ENCODE measurements around the gene ASCL2.
"Not testable (repeated sequence)": the region's sequence is repeated elsewhere in the genome, so short reads cannot be mapped to it uniquely, and the experiment has no call there.

Gene ASCL2

GRCh38 chr11:2237457-2238238, 32.7 kb downstream of the ASCL2 start:
- Histone ChIP-seq H3K4me3 (ENCODE audit: control insufficient read depth in 1 of 7, extremely low read depth in 1 of 7, insufficient read depth in 4 of 7, low read depth in 2 of 7, low read length in 6 of 7) (no peak overlapping the region), H3K9me3 (ENCODE audit: control extremely low read depth in 1 of 5, control insufficient read depth in 4 of 5, insufficient read depth in 2 of 5, low read depth in 1 of 5, low read length in 4 of 5) (peaks cover 1 to 16% (median 7%) of the 10 kb centered on the region in 5 experiments), H3K4me1 (ENCODE audit: control extremely low read depth in 1 of 4, control insufficient read depth in 4 of 4, insufficient read depth in 4 of 4, low read length in 3 of 4) (no peaks in the 10 kb centered on the region), H3K27me3 (replicated peaks in 2 of 5; ENCODE audit: control insufficient read depth in 4 of 5, insufficient read depth in 5 of 5, low read length in 4 of 5) (no peaks in the 10 kb centered on the region), H3K36me3 (ENCODE audit: control insufficient read depth in 4 of 4, insufficient read depth in 4 of 4, low read length in 3 of 4) (no peaks in the 10 kb centered on the region), H3K27ac (ENCODE audit: insufficient read depth in 1 of 2, low read depth in 1 of 2, low read length in 2 of 2, poor library complexity in 1 of 2, severe bottlenecking in 2 of 2) (no peak overlapping the region)
- DNase-seq, result no peak
- WGBS (ENCODE audit: insufficient coverage), result 97% methylated on average over 15 of the region's 22 CpGs
- ChIA-PET CTCF (no interaction called here), POLR2A (no interaction called here)

- H3K27ac ChIP-seq (ENCODE audit: insufficient read depth in 1 of 2, low read depth in 1 of 2, low read length in 2 of 2, poor library complexity in 1 of 2, severe bottlenecking in 2 of 2); H3K4me3 ChIP-seq (ENCODE audit: control insufficient read depth in 1 of 7, extremely low read depth in 1 of 7, insufficient read depth in 4 of 7, low read depth in 2 of 7, low read length in 6 of 7); CTCF ChIA-PET; H3K27me3 ChIP-seq (replicated peaks in 2 of 5; ENCODE audit: control insufficient read depth in 4 of 5, insufficient read depth in 5 of 5, low read length in 4 of 5); H3K36me3 ChIP-seq (ENCODE audit: control insufficient read depth in 4 of 4, insufficient read depth in 4 of 4, low read length in 3 of 4); POLR2A ChIA-PET; H3K4me1 ChIP-seq (ENCODE audit: control extremely low read depth in 1 of 4, control insufficient read depth in 4 of 4, insufficient read depth in 4 of 4, low read length in 3 of 4); DNase-seq: not testable (repeated sequence)
- 93% methylated on average over 17 of the region's 23 CpGs for WGBS (ENCODE audit: insufficient coverage)
- H3K9me3 ChIP-seq (ENCODE audit: control extremely low read depth in 1 of 5, control insufficient read depth in 4 of 5, insufficient read depth in 2 of 5, low read depth in 1 of 5, low read length in 4 of 5), result peaks cover 1 to 12% (median 7%) of the 10 kb centered on the region in 5 experiments
Measured at GRCh38 chr11:2236381-2237134, 33.8 kb downstream of the ASCL2 start.

GRCh38 chr11:2235588-2236326, 34.6 kb downstream of the ASCL2 start:
- CTCF ChIA-PET, result interaction anchor here (0.6 to 1.2 kb wide), 2 partner anchors 17 to 84 kb away, joined by 3 read pairs; no protein-coding TSS in a partner anchor
- WGBS (ENCODE audit: insufficient coverage), result 98% methylated on average over 13 of the region's 14 CpGs
- POLR2A ChIA-PET, result no interaction called here

GRCh38 chr11:2234963-2235362, 35.4 kb downstream of the ASCL2 start:
- WGBS (ENCODE audit: insufficient coverage), result 94% methylated on average over 8 of the region's 10 CpGs
- H3K36me3 ChIP-seq (ENCODE audit: control insufficient read depth in 4 of 4, insufficient read depth in 4 of 4, low read length in 3 of 4), result no peaks in the 10 kb centered on the region
- H3K9me3 ChIP-seq (ENCODE audit: control extremely low read depth in 1 of 5, control insufficient read depth in 4 of 5, insufficient read depth in 2 of 5, low read depth in 1 of 5, low read length in 4 of 5), result peaks cover 0 to 14% (median 2%) of the 10 kb centered on the region in 5 experiments
- H3K27ac ChIP-seq (ENCODE audit: insufficient read depth in 1 of 2, low read depth in 1 of 2, low read length in 2 of 2, poor library complexity in 1 of 2, severe bottlenecking in 2 of 2), result no peak overlapping the region
- no peaks in the 10 kb centered on the region for H3K4me1 ChIP-seq (ENCODE audit: control extremely low read depth in 1 of 4, control insufficient read depth in 4 of 4, insufficient read depth in 4 of 4, low read length in 3 of 4)
- ChIA-PET CTCF (interaction anchor here (0.6 to 1.2 kb wide), 2 partner anchors 16 to 83 kb away, joined by 3 read pairs; no protein-coding TSS in a partner anchor), POLR2A (no interaction called here)
- no peak for DNase-seq
- H3K4me3 ChIP-seq (ENCODE audit: control insufficient read depth in 1 of 7, extremely low read depth in 1 of 7, insufficient read depth in 4 of 7, low read depth in 2 of 7, low read length in 6 of 7), result no peak overlapping the region
- no peaks in the 10 kb centered on the region for H3K27me3 ChIP-seq (replicated peaks in 2 of 5; ENCODE audit: control insufficient read depth in 4 of 5, insufficient read depth in 5 of 5, low read length in 4 of 5)

More at GRCh38 chr11:2235588-2236326, 34.6 kb downstream of the ASCL2 start:
- H3K27ac ChIP-seq (ENCODE audit: insufficient read depth in 1 of 2, low read depth in 1 of 2, low read length in 2 of 2, poor library complexity in 1 of 2, severe bottlenecking in 2 of 2), result no peak overlapping the region
- no peak for DNase-seq
- peaks cover 2 to 13% (median 4%) of the 10 kb centered on the region in 5 experiments for H3K9me3 ChIP-seq (ENCODE audit: control extremely low read depth in 1 of 5, control insufficient read depth in 4 of 5, insufficient read depth in 2 of 5, low read depth in 1 of 5, low read length in 4 of 5)
- no peaks in the 10 kb centered on the region for H3K36me3 ChIP-seq (ENCODE audit: control insufficient read depth in 4 of 4, insufficient read depth in 4 of 4, low read length in 3 of 4)
- H3K4me1 ChIP-seq (ENCODE audit: control extremely low read depth in 1 of 4, control insufficient read depth in 4 of 4, insufficient read depth in 4 of 4, low read length in 3 of 4), result no peaks in the 10 kb centered on the region
- no peak overlapping the region for H3K4me3 ChIP-seq (ENCODE audit: control insufficient read depth in 1 of 7, extremely low read depth in 1 of 7, insufficient read depth in 4 of 7, low read depth in 2 of 7, low read length in 6 of 7)
- no peaks in the 10 kb centered on the region for H3K27me3 ChIP-seq (replicated peaks in 2 of 5; ENCODE audit: control insufficient read depth in 4 of 5, insufficient read depth in 5 of 5, low read length in 4 of 5)

GRCh38 chr11:2233693-2234455, 36.5 kb downstream of the ASCL2 start:
- DNase-seq, result no peak
- Histone ChIP-seq H3K9me3 (ENCODE audit: control extremely low read depth in 1 of 5, control insufficient read depth in 4 of 5, insufficient read depth in 2 of 5, low read depth in 1 of 5, low read length in 4 of 5) (peaks cover 0 to 25% (median 3%) of the 10 kb centered on the region in 5 experiments), H3K4me1 (ENCODE audit: control extremely low read depth in 1 of 4, control insufficient read depth in 4 of 4, insufficient read depth in 4 of 4, low read length in 3 of 4) (no peaks in the 10 kb centered on the region), H3K27me3 (replicated peaks in 2 of 5; ENCODE audit: control insufficient read depth in 4 of 5, insufficient read depth in 5 of 5, low read length in 4 of 5) (no peaks in the 10 kb centered on the region), H3K27ac (ENCODE audit: insufficient read depth in 1 of 2, low read depth in 1 of 2, low read length in 2 of 2, poor library complexity in 1 of 2, severe bottlenecking in 2 of 2) (no peak overlapping the region), H3K36me3 (ENCODE audit: control insufficient read depth in 4 of 4, insufficient read depth in 4 of 4, low read length in 3 of 4) (no peaks in the 10 kb centered on the region), H3K4me3 (ENCODE audit: control insufficient read depth in 1 of 7, extremely low read depth in 1 of 7, insufficient read depth in 4 of 7, low read depth in 2 of 7, low read length in 6 of 7) (no peak overlapping the region)
- CTCF ChIA-PET, result interaction anchor here (1.1 kb wide), 1 partner anchor 36 kb away, joined by 4 read pairs; no protein-coding TSS in a partner anchor
- 98% methylated on average over 7 of the region's 10 CpGs for WGBS (ENCODE audit: insufficient coverage)
- POLR2A ChIA-PET, result no interaction called here

- H3K4me3 ChIP-seq (ENCODE audit: control insufficient read depth in 1 of 7, extremely low read depth in 1 of 7, insufficient read depth in 4 of 7, low read depth in 2 of 7, low read length in 6 of 7), result no peak overlapping the region
- no peaks in the 10 kb centered on the region for H3K27me3 ChIP-seq (replicated peaks in 2 of 5; ENCODE audit: control insufficient read depth in 4 of 5, insufficient read depth in 5 of 5, low read length in 4 of 5)
- H3K4me1 ChIP-seq (ENCODE audit: control extremely low read depth in 1 of 4, control insufficient read depth in 4 of 4, insufficient read depth in 4 of 4, low read length in 3 of 4), result no peaks in the 10 kb centered on the region
- no CpG with 5 or more reads among the region's 2 CpGs for WGBS (ENCODE audit: insufficient coverage)
- DNase-seq, result no peak
- peaks cover 2 to 38% (median 4%) of the 10 kb centered on the region in 5 experiments for H3K9me3 ChIP-seq (ENCODE audit: control extremely low read depth in 1 of 5, control insufficient read depth in 4 of 5, insufficient read depth in 2 of 5, low read depth in 1 of 5, low read length in 4 of 5)
- ChIA-PET POLR2A (no interaction called here), CTCF (interaction anchor here (1.0 kb wide), 1 partner anchor 29 kb away, joined by 3 read pairs; no protein-coding TSS in a partner anchor)
- no peak overlapping the region for H3K27ac ChIP-seq (ENCODE audit: insufficient read depth in 1 of 2, low read depth in 1 of 2, low read length in 2 of 2, poor library complexity in 1 of 2, severe bottlenecking in 2 of 2)
- H3K36me3 ChIP-seq (ENCODE audit: control insufficient read depth in 4 of 4, insufficient read depth in 4 of 4, low read length in 3 of 4), result no peaks in the 10 kb centered on the region
Measured at GRCh38 chr11:2229713-2230297, 40.6 kb downstream of the ASCL2 start.
